HEK293T (cell line): ENCODE results near the gene E2F7.

ENCODE experiments used
- BHLHE40 ChIP-seq: fragments of 450-650 bp; IDR thresholded peaks from 2 replicates; pipeline ENCODE4 v1.6.1; 2016; ENCODE audit warnings: mild to moderate bottlenecking, moderate library complexity, borderline replicate concordance
- FOXA1 ChIP-seq: fragments of 450-650 bp; IDR thresholded peaks from 2 replicates; pipeline ENCODE4 v1.6.1; 2016; ENCODE audit warnings: mild to moderate bottlenecking
- FOXM1 ChIP-seq: fragments of 450-650 bp; IDR thresholded peaks from 2 replicates; pipeline ENCODE4 v1.6.1; 2017; ENCODE audit warnings: mild to moderate bottlenecking, borderline replicate concordance
- LEF1 ChIP-seq: fragments of 450-650 bp; IDR thresholded peaks from 2 replicates; pipeline ENCODE4 v1.6.1; 2017; ENCODE audit warnings: mild to moderate bottlenecking, borderline replicate concordance
- NFRKB ChIP-seq: fragments of 450-650 bp; IDR thresholded peaks from 2 replicates; pipeline ENCODE4 v1.6.1; 2016; ENCODE audit warnings: mild to moderate bottlenecking, moderate library complexity
- SP1 ChIP-seq: fragments of 450-650 bp; IDR thresholded peaks from 2 replicates; pipeline ENCODE4 v1.6.1; 2017
- TARDBP ChIP-seq: fragments of 450-650 bp; IDR thresholded peaks from 2 replicates; pipeline ENCODE4 v1.6.1; 2016

GRCh38 chr12:77062396-77062795, 3.0 kb downstream of the E2F7 start:
- TF ChIP-seq LEF1 (no peak), TARDBP (no peak), FOXM1 (no peak), FOXA1 (no peak), SP1 (no peak), NFRKB (no peak), BHLHE40 (no peak)
